ENCODE data around the gene EPHB1.

Gene EPHB1

GRCh38 chr3:135143474-135143873, 348.4 kb downstream of the EPHB1 start:
- Histone ChIP-seq H3K36me3 (ENCODE audit: insufficient read depth, low read length) (no peaks in the 10 kb centered on the region), H3K9me3 (ENCODE audit: low read length) (no peaks in the 10 kb centered on the region), H3K27ac (ENCODE audit: low read depth, low read length, poor library complexity, severe bottlenecking) (no peak overlapping the region), H3K79me2 (ENCODE audit: insufficient read depth, low read length) (no peaks in the 10 kb centered on the region), H4K20me1 (ENCODE audit: insufficient read depth, low read length) (no peaks in the 10 kb centered on the region), H3K4me2 (ENCODE audit: low read length) (no peak overlapping the region), H3K9ac (ENCODE audit: low read length) (no peak overlapping the region), H3K27me3 (ENCODE audit: insufficient read depth, low read length) (no peaks in the 10 kb centered on the region), H3F3A (ENCODE audit: insufficient read depth, low read length) (no peaks in the 10 kb centered on the region), H3K4me3 (ENCODE audit: low read depth, low read length, poor library complexity, severe bottlenecking) (no peak overlapping the region), H2AFZ (ENCODE audit: low read length) (no peak overlapping the region), H3K9me2 (ENCODE audit: low read depth, low read length) (no peaks in the 10 kb centered on the region), H3K4me1 (ENCODE audit: insufficient read depth, low read length, severe bottlenecking) (no peaks in the 10 kb centered on the region)
- TF ChIP-seq CTCF (IDR thresholded peaks at IDR 0.05; ENCODE audit: low read length) (no peak), EZH2 (IDR thresholded peaks at IDR 0.05; ENCODE audit: borderline replicate concordance, low read length) (no peak)

GRCh38 chr3:135145581-135145980, 350.5 kb downstream of the EPHB1 start:
- no peaks in the 10 kb centered on the region for H3K27me3 ChIP-seq (ENCODE audit: insufficient read depth, low read length)
- no peaks in the 10 kb centered on the region for H3K9me2 ChIP-seq (ENCODE audit: low read depth, low read length)
- H3K4me2 ChIP-seq (ENCODE audit: low read length), result no peak overlapping the region
- no peak overlapping the region for H3K9ac ChIP-seq (ENCODE audit: low read length)
- H3K4me3 ChIP-seq (ENCODE audit: low read depth, low read length, poor library complexity, severe bottlenecking), result no peak overlapping the region
- H3K4me1 ChIP-seq (ENCODE audit: insufficient read depth, low read length, severe bottlenecking), result no peaks in the 10 kb centered on the region
- no peak overlapping the region for H2AFZ ChIP-seq (ENCODE audit: low read length)
- H4K20me1 ChIP-seq (ENCODE audit: insufficient read depth, low read length), result no peaks in the 10 kb centered on the region
- no peaks in the 10 kb centered on the region for H3K36me3 ChIP-seq (ENCODE audit: insufficient read depth, low read length)
- no peaks in the 10 kb centered on the region for H3K9me3 ChIP-seq (ENCODE audit: low read length)
- no peaks in the 10 kb centered on the region for H3K79me2 ChIP-seq (ENCODE audit: insufficient read depth, low read length)
- TF ChIP-seq EZH2 (IDR thresholded peaks at IDR 0.05; ENCODE audit: borderline replicate concordance, low read length) (no peak), CTCF (IDR thresholded peaks at IDR 0.05; ENCODE audit: low read length) (no peak)
- no peaks in the 10 kb centered on the region for H3F3A ChIP-seq (ENCODE audit: insufficient read depth, low read length)
- H3K27ac ChIP-seq (ENCODE audit: low read depth, low read length, poor library complexity, severe bottlenecking), result no peak overlapping the region

GRCh38 chr3:135147657-135148056, 352.6 kb downstream of the EPHB1 start:
- Histone ChIP-seq H3K9me2 (ENCODE audit: low read depth, low read length) (no peaks in the 10 kb centered on the region), H3K4me1 (ENCODE audit: insufficient read depth, low read length, severe bottlenecking) (no peaks in the 10 kb centered on the region), H3K36me3 (ENCODE audit: insufficient read depth, low read length) (no peaks in the 10 kb centered on the region), H3K79me2 (ENCODE audit: insufficient read depth, low read length) (no peaks in the 10 kb centered on the region), H4K20me1 (ENCODE audit: insufficient read depth, low read length) (no peaks in the 10 kb centered on the region), H3K27ac (ENCODE audit: low read depth, low read length, poor library complexity, severe bottlenecking) (no peak overlapping the region), H3F3A (ENCODE audit: insufficient read depth, low read length) (no peaks in the 10 kb centered on the region), H3K27me3 (ENCODE audit: insufficient read depth, low read length) (no peaks in the 10 kb centered on the region), H3K4me2 (ENCODE audit: low read length) (no peak overlapping the region), H3K9ac (ENCODE audit: low read length) (no peak overlapping the region), H3K4me3 (ENCODE audit: low read depth, low read length, poor library complexity, severe bottlenecking) (no peak overlapping the region), H2AFZ (ENCODE audit: low read length) (no peak overlapping the region), H3K9me3 (ENCODE audit: low read length) (no peaks in the 10 kb centered on the region)
- TF ChIP-seq EZH2 (IDR thresholded peaks at IDR 0.05; ENCODE audit: borderline replicate concordance, low read length) (no peak), CTCF (IDR thresholded peaks at IDR 0.05; ENCODE audit: low read length) (no peak)
